Measurements from ENCODE around the gene MYH7B. TPM values are rescaled to one million over a fixed set of nuclear protein-coding genes. Genes with fewer than 3 reads are reported as not detected.

The MYH7B gene
- total and polyA plus RNA-seq, 2 donors (not counting 3 experiments of a cell fraction or from before 2014, with no cell fraction given) = 0.03 TPM; not detected in 1

- intact Hi-C loops (cut with micrococcal nuclease) (loop anchor here (5.0 kb wide), 1 partner anchor 124 kb away; no protein-coding TSS in a partner anchor), dilution Hi-C loops (cut with MboI; ENCODE audit: extremely low pct_ligation_motif_present, low sequenced_read_pairs) (no loop called here)
- peak overlapping the region; percentile 94 for H3K4me2 ChIP-seq (ENCODE audit: insufficient read depth, low read length)
- H3K4me1 ChIP-seq (ENCODE audit: control insufficient read depth, extremely low read depth, insufficient read depth, low read length) = peaks cover 17% of the 10 kb centered on the region
- no peak for DNase-seq (ENCODE audit: low read depth, low spot score)
- TF ChIP-seq POLR2AphosphoS5 (IDR thresholded peaks at IDR 0.05; ENCODE audit: insufficient read depth, low read depth, low read length) (no peak), FOS (IDR thresholded peaks at IDR 0.05; ENCODE audit: borderline replicate concordance, insufficient read depth, low read length) (no peak), MYC (IDR thresholded peaks at IDR 0.05; ENCODE audit: low read depth, low read length) (no peak), GATA2 (IDR thresholded peaks at IDR 0.05; ENCODE audit: insufficient read depth, insufficient read length, low read depth, low read length) (no peak), POLR2A (IDR thresholded peaks at IDR 0.05; ENCODE audit: low read depth, low read length) (no peak), JUN (IDR thresholded peaks at IDR 0.05; ENCODE audit: borderline replicate concordance, insufficient read depth, insufficient read length, low read depth) (no peak), CTCF (IDR thresholded peaks at IDR 0.05; ENCODE audit: extremely low read depth in 1 of 2, insufficient read depth in 1 of 2, low read depth in 1 of 2, low read length in 2 of 2) (no peak), EZH2 (IDR thresholded peaks at IDR 0.05; ENCODE audit: borderline replicate concordance, low read depth, low read length, severe bottlenecking) (no peak)
- TF ChIP-seq, protein P1, sequence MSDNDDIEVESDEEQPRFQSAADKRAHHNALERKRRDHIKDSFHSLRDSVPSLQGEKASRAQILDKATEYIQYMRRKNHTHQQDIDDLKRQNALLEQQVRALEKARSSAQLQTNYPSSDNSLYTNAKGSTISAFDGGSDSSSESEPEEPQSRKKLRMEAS (IDR thresholded peaks at IDR 0.05; ENCODE audit: insufficient read depth, insufficient read length) = no peak
- no peaks in the 10 kb centered on the region for H3K27me3 ChIP-seq (ENCODE audit: control insufficient read depth in 2 of 2, insufficient read depth in 2 of 2, low read length in 2 of 2)
- no peaks in the 10 kb centered on the region for H3K36me3 ChIP-seq (ENCODE audit: control insufficient read depth in 2 of 2, extremely low read depth in 1 of 2, insufficient read depth in 2 of 2, low read length in 2 of 2)
- no peaks in the 10 kb centered on the region for H3K9me1 ChIP-seq (replicated peaks; ENCODE audit: control insufficient read depth, extremely low read depth, insufficient read depth, low read length)
- H2AFZ ChIP-seq (ENCODE audit: low read depth, low read length) = peak overlapping the region; percentile 86
- peaks cover 6% of the 10 kb centered on the region for H3K79me2 ChIP-seq (ENCODE audit: control insufficient read depth, insufficient read depth, low read length)
- no peaks in the 10 kb centered on the region for H4K20me1 ChIP-seq (replicated peaks; ENCODE audit: control insufficient read depth, extremely low read depth, insufficient read depth, low read length)
- peak overlapping the region in 2 of 3 experiments; percentile 58 to 84 for H3K4me3 ChIP-seq (replicated peaks in 1 of 3; ENCODE audit: insufficient read depth in 1 of 3, low read depth in 1 of 3, low read length in 3 of 3)
- H3K9me3 ChIP-seq (replicated peaks; ENCODE audit: control insufficient read depth, insufficient read depth, low read length) = no peaks in the 10 kb centered on the region
- ChIA-PET CTCF (interaction anchor here (0.6 to 5.8 kb wide), 20 partner anchors 11 to 759 kb away, joined by 3 to 182 read pairs (median 5); partner anchors contain the start of genes ACSS2 and GGT7), POLR2A (interaction anchor here (0.7 to 1.5 kb wide), 5 partner anchors 15 to 82 kb away, joined by 3 to 15 read pairs (median 7); partner anchors contain the start of gene ACSS2)
- BruUV-seq (replicated peaks) = no TSS peak
- H3K9ac ChIP-seq (replicated peaks; ENCODE audit: extremely low read depth, insufficient read depth, low read length) = peak overlapping the region; percentile 86
- H3K27ac ChIP-seq (ENCODE audit: insufficient read depth, low read depth, low read length) = peak overlapping the region; percentile 65
- no peak for FAIRE-seq
Observed at GRCh38 chr20:34956041-34956458, 382 bp downstream of the MYH7B start.
